OCI-LY1 (cell line): ENCODE data around the gene AGBL1.

Source experiments
- H2AFZ ChIP-seq: fragments of 200-600 bp; sonication (generic), shearing (Covaris generic); 2 replicates; pipeline ENCODE4 v1.6.0; 2014; ENCODE audit warnings: antibody characterized with exemption, mild to moderate bottlenecking, low read length
- H3F3A ChIP-seq: fragments of 200-600 bp; sonication (generic), shearing (Covaris generic); 2 replicates; pipeline ENCODE4 v1.6.0; 2014; ENCODE audit warnings: mild to moderate bottlenecking, antibody characterized with exemption, low read length, moderate library complexity; ENCODE audit not compliant: insufficient read depth
- H3K27ac ChIP-seq: fragments of 200-600 bp; sonication (generic); 2 replicates; pipeline ENCODE4 v1.5.1; 2014; ENCODE audit warnings: low read length, mixed run types, mild to moderate bottlenecking, low read depth; ENCODE audit not compliant: poor library complexity, severe bottlenecking
- H3K27me3 ChIP-seq: fragments of 200-600 bp; sonication (generic); 2 replicates; pipeline ENCODE4 v1.6.0; 2014; ENCODE audit warnings: antibody characterized with exemption, mild to moderate bottlenecking, low read length, moderate library complexity; ENCODE audit not compliant: insufficient read depth
- H3K36me3 ChIP-seq: fragments of 200-600 bp; sonication (generic); 2 replicates; pipeline ENCODE4 v1.6.1; 2014; ENCODE audit warnings: mild to moderate bottlenecking, antibody characterized with exemption, low read length, moderate library complexity, mixed read lengths; ENCODE audit not compliant: insufficient read depth
- H3K4me1 ChIP-seq: fragments of 200-600 bp; sonication (generic); 2 replicates; pipeline ENCODE4 v1.5.1; 2014; ENCODE audit warnings: mild to moderate bottlenecking, low read length, moderate library complexity; ENCODE audit not compliant: insufficient read depth, severe bottlenecking
- H3K4me2 ChIP-seq: fragments of 200-600 bp; sonication (generic), shearing (Covaris generic); 2 replicates; pipeline ENCODE4 v1.6.1; 2014; ENCODE audit warnings: low read length
- H3K4me3 ChIP-seq: fragments of 200-600 bp; sonication (generic); 2 replicates; pipeline ENCODE4 v1.5.1; 2014; ENCODE audit warnings: low read length, low read depth, mild to moderate bottlenecking, mixed read lengths; ENCODE audit not compliant: poor library complexity, severe bottlenecking
- H3K79me2 ChIP-seq: fragments of 200-600 bp; shearing (Covaris generic); 2 replicates; pipeline ENCODE4 v1.6.1; 2016; ENCODE audit warnings: mixed run types, low read length, mixed read lengths; ENCODE audit not compliant: insufficient read depth
- H3K9ac ChIP-seq: fragments of 200-600 bp; sonication (generic), shearing (Covaris generic); 2 replicates; pipeline ENCODE4 v1.6.1; 2014; ENCODE audit warnings: mild to moderate bottlenecking, low read length, mixed read lengths
- H3K9me2 ChIP-seq: fragments of 200-600 bp; sonication (generic), shearing (Covaris generic); 2 replicates; pipeline ENCODE4 v1.6.1; 2014; ENCODE audit warnings: low read depth, mild to moderate bottlenecking, low read length, mixed read lengths
- H3K9me3 ChIP-seq: fragments of 200-600 bp; shearing (Covaris generic); 2 replicates; pipeline ENCODE4 v1.6.1; 2014; ENCODE audit warnings: low read length, mixed read lengths
- H4K20me1 ChIP-seq: fragments of 200-600 bp; sonication (generic), shearing (Covaris generic); 2 replicates; pipeline ENCODE4 v1.6.0; 2016; ENCODE audit warnings: mild to moderate bottlenecking, low read length; ENCODE audit not compliant: insufficient read depth
- EZH2 ChIP-seq: fragments of 200-600 bp; sonication (generic), shearing (Covaris generic); IDR thresholded peaks from 2 replicates; pipeline ENCODE4 v1.8.0; 2017; ENCODE audit warnings: borderline replicate concordance, mixed run types, mild to moderate bottlenecking, antibody characterized with exemption, low read length, moderate library complexity, mixed read lengths
- TF ChIP-seq, protein P1 (sequence below): fragments of 200-600 bp; sonication (generic), shearing (Covaris generic); IDR thresholded peaks from 2 replicates; pipeline ENCODE4 v1.5.1; 2017; ENCODE audit warnings: mild to moderate bottlenecking, antibody characterized with exemption, low read length, moderate library complexity, mixed read lengths

The AGBL1 gene

GRCh38 chr15:86347245-86347644 lies 267.6 kb downstream of the AGBL1 start:
- Histone ChIP-seq H3K9me3 (no peaks in the 10 kb centered on the region), H2AFZ (no peak overlapping the region), H3K27me3 (no peaks in the 10 kb centered on the region), H3K27ac (no peak overlapping the region), H3K4me3 (no peak overlapping the region), H3K9me2 (no peaks in the 10 kb centered on the region), H3K4me1 (no peaks in the 10 kb centered on the region), H3F3A (no peaks in the 10 kb centered on the region), H3K79me2 (no peaks in the 10 kb centered on the region), H3K4me2 (no peak overlapping the region), H3K36me3 (no peaks in the 10 kb centered on the region), H4K20me1 (no peaks in the 10 kb centered on the region), H3K9ac (no peak overlapping the region)
- TF ChIP-seq, protein P1, sequence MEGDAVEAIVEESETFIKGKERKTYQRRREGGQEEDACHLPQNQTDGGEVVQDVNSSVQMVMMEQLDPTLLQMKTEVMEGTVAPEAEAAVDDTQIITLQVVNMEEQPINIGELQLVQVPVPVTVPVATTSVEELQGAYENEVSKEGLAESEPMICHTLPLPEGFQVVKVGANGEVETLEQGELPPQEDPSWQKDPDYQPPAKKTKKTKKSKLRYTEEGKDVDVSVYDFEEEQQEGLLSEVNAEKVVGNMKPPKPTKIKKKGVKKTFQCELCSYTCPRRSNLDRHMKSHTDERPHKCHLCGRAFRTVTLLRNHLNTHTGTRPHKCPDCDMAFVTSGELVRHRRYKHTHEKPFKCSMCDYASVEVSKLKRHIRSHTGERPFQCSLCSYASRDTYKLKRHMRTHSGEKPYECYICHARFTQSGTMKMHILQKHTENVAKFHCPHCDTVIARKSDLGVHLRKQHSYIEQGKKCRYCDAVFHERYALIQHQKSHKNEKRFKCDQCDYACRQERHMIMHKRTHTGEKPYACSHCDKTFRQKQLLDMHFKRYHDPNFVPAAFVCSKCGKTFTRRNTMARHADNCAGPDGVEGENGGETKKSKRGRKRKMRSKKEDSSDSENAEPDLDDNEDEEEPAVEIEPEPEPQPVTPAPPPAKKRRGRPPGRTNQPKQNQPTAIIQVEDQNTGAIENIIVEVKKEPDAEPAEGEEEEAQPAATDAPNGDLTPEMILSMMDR = no peak

GRCh38 chr15:86349565-86349964 lies 269.9 kb downstream of the AGBL1 start:
- no peaks in the 10 kb centered on the region for H3K27me3 ChIP-seq
- no peak overlapping the region for H3K9ac ChIP-seq
- H4K20me1 ChIP-seq = no peaks in the 10 kb centered on the region
- H3K4me3 ChIP-seq = no peak overlapping the region
- H2AFZ ChIP-seq = no peak overlapping the region
- no peak overlapping the region for H3K4me2 ChIP-seq
- no peaks in the 10 kb centered on the region for H3K9me2 ChIP-seq
- H3K79me2 ChIP-seq = no peaks in the 10 kb centered on the region
- no peaks in the 10 kb centered on the region for H3F3A ChIP-seq
- H3K27ac ChIP-seq = no peak overlapping the region
- H3K4me1 ChIP-seq = no peaks in the 10 kb centered on the region
- no peak for TF ChIP-seq EZH2
- TF ChIP-seq, protein P1 = no peak
- no peaks in the 10 kb centered on the region for H3K36me3 ChIP-seq
- no peaks in the 10 kb centered on the region for H3K9me3 ChIP-seq

- Histone ChIP-seq H3K36me3 (no peaks in the 10 kb centered on the region), H3K27ac (no peak overlapping the region), H3K9me3 (no peaks in the 10 kb centered on the region), H2AFZ (no peak overlapping the region), H3K9ac (no peak overlapping the region), H3K4me3 (no peak overlapping the region), H3K9me2 (no peaks in the 10 kb centered on the region), H3K27me3 (no peaks in the 10 kb centered on the region), H4K20me1 (no peaks in the 10 kb centered on the region), H3K79me2 (no peaks in the 10 kb centered on the region), H3K4me2 (no peak overlapping the region), H3F3A (no peaks in the 10 kb centered on the region), H3K4me1 (no peaks in the 10 kb centered on the region)
- no peak for TF ChIP-seq EZH2
- TF ChIP-seq, protein P1 = no peak
Observed at GRCh38 chr15:86353213-86353612, 273.5 kb downstream of the AGBL1 start.
